Keratinocyte (primary cell): ENCODE data around the gene TM2D3.

Experiments used
- EZH2 ChIP-seq: IDR thresholded peaks from one replicate; pipeline ENCODE4 v1.6.1; 2012; ENCODE audit warnings: inconsistent platforms, mild to moderate bottlenecking, low read length, moderate library complexity
- TF ChIP-seq, protein P1 (sequence below), 3 experiments: IDR thresholded peaks in 1 of 3; conservative IDR thresholded peaks in 1 of 3; optimal IDR thresholded peaks in 1 of 3; 2 replicates in 2 of 3; 3 replicates in 1 of 3; pipeline versions ENCODE3 to v1.5.1; 2011; ENCODE audit warnings: low read length in 3 of 3, mild to moderate bottlenecking in 3 of 3, moderate library complexity in 2 of 3, control low read depth in 1 of 3, inconsistent platforms in 1 of 3; ENCODE audit not compliant: insufficient read depth in 2 of 3; ENCODE audit errors: extremely low read depth in 1 of 3

DNA sequence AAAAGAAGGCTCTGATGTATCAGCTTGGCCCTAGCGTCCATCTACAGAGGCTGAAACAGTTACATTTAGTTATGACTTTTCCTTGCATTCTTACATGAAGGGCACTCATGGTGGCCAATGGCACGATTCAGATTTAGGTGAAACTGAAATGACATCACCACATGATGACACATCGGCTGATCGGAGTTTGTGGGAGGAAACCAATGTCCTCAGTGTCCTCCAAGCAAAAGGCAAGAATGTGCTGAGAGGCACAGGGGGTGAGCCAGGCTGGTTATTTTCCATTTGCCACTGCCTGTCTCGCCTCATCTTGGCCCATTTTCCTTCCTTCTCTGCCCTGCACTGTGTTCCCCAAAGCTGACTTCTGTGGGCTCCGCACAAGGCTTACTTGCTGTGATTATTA is 37.7 kb upstream of the TM2D3 start:
- TF ChIP-seq, protein P1, sequence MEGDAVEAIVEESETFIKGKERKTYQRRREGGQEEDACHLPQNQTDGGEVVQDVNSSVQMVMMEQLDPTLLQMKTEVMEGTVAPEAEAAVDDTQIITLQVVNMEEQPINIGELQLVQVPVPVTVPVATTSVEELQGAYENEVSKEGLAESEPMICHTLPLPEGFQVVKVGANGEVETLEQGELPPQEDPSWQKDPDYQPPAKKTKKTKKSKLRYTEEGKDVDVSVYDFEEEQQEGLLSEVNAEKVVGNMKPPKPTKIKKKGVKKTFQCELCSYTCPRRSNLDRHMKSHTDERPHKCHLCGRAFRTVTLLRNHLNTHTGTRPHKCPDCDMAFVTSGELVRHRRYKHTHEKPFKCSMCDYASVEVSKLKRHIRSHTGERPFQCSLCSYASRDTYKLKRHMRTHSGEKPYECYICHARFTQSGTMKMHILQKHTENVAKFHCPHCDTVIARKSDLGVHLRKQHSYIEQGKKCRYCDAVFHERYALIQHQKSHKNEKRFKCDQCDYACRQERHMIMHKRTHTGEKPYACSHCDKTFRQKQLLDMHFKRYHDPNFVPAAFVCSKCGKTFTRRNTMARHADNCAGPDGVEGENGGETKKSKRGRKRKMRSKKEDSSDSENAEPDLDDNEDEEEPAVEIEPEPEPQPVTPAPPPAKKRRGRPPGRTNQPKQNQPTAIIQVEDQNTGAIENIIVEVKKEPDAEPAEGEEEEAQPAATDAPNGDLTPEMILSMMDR (optimal IDR thresholded peaks at IDR 0.05 in 1 of 3, IDR thresholded peaks at IDR 0.05 in 1 of 3, conservative IDR thresholded peaks at IDR 0.05 in 1 of 3; ENCODE audit: extremely low read depth in 1 of 3, insufficient read depth in 2 of 3, low read length in 3 of 3) = no peak
- TF ChIP-seq EZH2 = no peak
